Fibroblast of skin of left biceps (primary cell): Measurements from ENCODE around the gene HHIPL1.

Source experiments
- DNase-seq, 2 experiments: peaks; one replicate each; pipeline ENCODE4 v3.0.0-alpha.2; 2013; ENCODE audit warnings: low read depth in 2 of 2

The HHIPL1 gene

DNA sequence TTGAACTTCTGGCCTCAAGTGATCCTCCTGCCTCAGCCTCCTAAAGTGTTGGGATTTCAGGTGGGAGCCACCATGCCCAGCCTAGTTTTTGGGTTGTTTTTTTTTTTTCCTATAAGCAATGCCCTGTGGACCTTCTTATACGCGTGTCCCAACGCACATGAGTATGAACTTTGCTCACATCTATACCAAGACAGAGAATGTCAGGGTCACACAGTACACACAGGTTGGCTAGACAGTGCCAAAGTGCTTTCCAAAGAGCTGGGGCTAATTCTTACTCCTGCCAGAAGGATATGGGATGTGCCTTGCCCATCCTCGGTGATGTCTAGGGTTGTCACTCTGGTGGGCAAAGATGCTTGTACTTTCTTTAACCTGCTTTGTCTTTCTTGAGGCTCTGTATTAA lies 33.3 kb upstream of the HHIPL1 start:
- DNase-seq = no peak

DNA sequence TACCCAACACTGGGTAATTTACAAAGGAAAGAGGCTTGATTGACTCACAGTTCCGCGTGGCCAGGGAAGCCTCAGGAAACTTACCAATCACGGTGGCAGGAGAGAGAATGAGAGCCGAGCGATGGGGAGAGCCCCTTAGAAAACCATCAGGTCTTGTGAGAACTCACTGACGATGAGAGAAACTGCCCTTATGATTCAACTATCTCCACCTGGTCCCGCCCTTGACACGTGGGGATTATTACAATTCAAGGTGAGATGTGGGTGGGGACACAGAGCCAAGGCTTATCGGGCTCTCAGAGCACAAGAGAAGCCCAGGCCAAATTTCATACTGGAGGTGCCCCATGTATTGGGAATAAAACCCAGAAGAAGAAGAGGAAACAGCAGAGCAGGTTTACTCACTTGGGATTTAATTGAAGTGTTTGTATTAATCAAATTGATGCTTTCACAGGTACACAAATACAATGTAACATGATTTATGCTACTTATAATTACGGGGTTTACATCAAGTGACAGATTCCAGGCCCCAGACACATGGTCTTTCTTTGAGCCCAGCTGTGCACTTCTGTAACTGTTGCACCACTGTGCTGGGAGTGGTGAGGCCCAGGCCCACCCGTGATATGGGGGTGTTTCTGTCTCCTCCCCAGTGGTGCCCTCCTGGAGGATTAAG lies 32.7 kb upstream of the HHIPL1 start:
- no peak for DNase-seq

DNA sequence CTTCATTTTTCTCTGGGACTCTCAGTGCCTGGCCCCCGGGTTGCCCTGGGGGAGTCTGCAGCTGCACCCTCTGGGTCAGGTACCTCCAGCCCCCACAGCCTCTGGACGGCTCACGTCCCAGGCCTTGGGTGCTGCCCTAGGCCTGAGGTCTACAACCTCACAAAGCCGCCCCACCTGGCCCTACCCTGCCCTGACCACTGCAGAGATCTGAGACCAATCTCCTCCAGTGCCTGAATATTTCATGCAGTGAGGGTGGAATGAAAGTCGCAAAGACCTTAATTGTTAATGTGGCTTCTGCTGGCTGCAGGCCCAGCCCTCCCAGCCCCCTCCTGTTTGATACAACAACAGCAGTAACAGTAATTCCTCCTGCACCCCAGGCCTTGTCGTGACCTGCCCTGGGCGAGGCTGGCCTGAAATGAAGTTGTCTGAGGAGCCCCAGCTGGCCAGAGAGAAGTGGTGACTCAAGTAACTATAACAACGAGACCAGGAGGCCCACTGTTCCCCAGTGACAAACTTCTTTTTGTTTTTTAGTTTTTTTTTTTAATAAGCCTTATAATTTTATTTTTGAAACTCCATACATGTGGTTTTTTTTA lies 32.1 kb upstream of the HHIPL1 start:
- no peak for DNase-seq

GRCh38 chr14:99615497-99616157 lies 29.3 kb upstream of the HHIPL1 start:
- no peak for DNase-seq

DNA sequence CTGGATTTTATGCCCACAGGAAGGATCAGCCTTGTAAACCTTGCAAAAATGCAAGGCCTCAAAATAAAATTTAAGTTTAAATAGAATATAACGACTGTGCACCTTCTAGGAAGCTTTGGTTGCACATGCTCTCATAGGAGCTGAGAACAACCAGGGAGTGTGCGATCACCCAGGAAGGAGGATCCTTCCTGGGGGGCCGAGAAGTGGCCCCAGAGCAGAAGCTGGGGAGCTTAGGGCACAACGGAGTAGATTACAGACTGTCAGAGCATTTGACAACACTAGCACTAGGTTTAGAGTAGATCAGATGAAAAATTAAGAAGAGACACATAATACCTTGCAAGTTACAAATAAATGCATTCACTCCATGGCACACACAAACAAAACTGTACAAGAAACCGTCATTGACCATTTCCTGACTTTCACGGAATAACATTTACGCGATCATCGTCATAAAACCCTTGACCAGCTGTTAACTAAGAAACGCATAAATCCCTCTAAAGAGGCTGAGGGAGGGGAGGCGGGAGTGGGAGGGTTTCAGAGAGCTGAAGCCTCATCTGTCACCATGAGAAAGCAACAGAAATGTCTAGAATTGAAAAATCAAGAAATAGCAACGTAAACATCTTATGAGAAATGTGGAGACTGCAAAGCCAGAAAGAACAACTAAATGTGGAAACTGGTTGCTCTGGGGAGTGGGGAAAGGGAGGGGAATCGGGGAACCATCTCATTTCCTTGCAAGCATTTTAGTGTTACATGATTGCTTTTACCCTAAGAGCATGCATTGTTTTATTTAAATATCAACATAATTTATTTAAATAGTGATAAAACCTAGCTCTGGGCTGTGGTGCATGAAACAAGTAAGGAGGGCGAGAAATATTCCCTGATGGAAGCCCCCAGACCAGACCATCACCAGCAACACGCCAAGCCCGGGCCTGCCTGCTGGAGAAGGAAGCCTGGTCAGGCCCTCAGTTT lies 27.8 kb upstream of the HHIPL1 start:
- DNase-seq = no peak

DNA sequence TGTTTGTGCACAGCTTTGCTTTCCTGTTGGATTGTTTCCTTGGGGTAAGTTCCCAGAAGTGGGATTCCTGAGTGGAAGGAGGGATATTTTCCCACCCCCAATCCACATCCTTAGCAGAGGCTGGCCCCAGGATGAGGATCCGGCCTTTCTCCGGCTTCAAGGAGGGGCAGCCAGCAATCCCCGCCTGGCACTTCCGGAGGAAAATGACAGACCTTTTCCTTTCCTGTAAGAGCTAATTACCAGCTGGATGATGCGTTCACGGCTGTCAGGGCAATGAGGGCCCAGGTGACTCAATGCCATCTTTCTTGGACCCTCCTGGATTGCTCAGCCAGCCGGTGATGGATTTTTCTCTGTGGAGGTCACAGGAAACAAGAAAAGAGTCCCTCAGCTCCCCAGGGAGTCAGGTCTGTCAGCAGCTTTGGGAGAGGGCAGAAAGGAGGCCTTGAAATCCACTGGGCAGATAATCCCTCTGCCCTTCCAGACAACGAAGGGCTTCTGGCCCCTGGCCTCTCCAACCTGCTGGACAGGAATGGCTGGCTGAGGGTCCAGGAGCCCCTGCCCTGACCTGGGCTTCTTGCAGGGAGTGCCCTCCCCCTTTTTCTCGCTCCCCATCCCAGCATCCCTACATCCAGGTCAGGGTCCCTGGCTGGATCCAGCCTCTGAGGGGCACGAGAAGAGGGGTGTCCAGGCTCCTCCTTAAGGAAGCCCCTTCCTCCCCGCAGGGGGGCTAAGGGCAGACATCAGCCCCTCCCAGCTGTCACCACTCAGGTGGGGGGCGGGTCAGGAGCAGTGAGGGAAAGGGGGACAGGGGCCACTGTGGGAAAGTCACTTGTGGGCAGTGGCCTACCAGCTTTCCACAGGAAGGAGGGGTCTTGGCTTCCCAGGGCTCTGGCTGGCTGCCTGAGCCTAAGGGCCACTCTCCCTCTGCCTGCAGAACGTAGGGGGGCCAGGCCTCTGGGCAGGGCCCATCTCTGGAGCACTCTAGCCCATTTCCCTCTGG lies 24.8 kb upstream of the HHIPL1 start:
- DNase-seq = no peak

- no peak for DNase-seq
These were observed 23.0 kb upstream of the HHIPL1 start for GRCh38 chr14:99621948-99622347.

DNA sequence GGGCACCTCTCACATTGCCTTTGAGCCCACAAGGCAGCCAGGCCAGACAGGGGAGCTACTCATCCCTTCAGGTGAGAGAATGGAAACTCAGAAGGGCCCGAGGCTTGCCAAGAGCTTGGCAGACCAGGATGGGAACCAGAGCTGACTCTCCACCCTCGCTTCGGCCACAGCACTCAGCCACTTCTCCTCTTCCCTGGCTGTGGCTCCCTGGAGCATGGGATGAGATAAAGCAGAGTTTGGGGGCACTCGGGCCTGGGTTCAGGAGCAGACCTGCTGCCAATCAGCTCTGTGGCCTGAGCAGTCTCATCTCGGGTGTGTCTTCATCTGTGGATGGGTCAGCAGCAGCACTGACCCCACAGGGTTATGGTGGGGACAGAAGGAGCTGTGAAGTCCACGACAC lies 20.9 kb upstream of the HHIPL1 start:
- no peak for DNase-seq

GRCh38 chr14:99624971-99625370 lies 20.0 kb upstream of the HHIPL1 start:
- no peak for DNase-seq

GRCh38 chr14:99625476-99625875 lies 19.5 kb upstream of the HHIPL1 start:
- no peak for DNase-seq

DNA sequence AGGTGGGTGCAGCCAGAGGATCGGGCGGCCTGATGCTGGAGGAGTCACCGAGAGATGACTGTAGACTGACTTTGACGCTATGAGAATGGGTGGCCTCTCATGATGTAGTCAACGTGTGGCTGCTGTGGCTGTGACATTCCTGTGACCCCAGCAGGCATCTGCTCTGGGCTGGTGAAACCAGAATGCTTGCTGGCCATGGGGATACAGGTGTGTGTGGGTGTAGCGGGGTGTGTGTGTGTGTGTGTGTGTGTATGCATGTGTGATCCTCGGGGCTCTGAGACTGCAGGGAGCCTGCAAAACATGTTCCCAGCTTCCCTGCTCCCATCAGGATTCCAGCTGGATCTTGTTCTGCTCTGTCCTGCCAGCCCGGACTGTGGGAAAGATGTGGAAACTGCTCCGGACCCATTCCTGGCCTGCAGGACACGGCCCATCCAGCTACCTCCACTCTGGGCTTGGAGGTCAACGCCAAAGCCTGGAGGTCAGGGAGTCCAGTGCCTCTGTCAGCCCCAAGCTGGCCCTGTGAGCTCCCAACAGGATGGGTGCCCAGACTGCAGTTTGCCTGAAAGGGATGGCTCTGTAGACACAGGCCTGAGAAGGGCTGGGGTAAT lies 18.8 kb upstream of the HHIPL1 start:
- no peak for DNase-seq

DNA sequence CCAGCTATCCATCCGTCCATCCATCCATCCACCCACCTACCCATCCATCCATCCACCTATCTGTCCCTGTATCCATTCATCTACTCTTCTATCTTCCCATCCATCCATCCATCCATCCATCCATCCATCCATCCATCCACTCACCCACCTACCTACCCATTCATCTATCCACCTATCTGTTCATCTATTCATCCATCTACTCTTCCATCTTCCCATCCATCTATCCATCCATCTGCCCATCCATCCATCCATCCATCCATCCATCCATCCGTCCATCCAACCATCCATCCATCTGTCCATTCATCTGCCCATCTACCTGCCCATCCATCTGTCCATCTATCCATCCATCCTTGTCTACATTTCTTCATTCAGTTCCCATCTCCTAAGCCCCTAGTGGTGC lies 17.8 kb upstream of the HHIPL1 start:
- DNase-seq = no peak

GRCh38 chr14:99627510-99628381 lies 17.2 kb upstream of the HHIPL1 start:
- no peak for DNase-seq

- DNase-seq = no peak
These were observed 15.9 kb upstream of the HHIPL1 start for GRCh38 chr14:99628887-99629618.

GRCh38 chr14:99630202-99630601 lies 14.7 kb upstream of the HHIPL1 start:
- DNase-seq = no peak

- DNase-seq = no peak
These were observed 12.4 kb upstream of the HHIPL1 start for GRCh38 chr14:99632410-99633035.

DNA sequence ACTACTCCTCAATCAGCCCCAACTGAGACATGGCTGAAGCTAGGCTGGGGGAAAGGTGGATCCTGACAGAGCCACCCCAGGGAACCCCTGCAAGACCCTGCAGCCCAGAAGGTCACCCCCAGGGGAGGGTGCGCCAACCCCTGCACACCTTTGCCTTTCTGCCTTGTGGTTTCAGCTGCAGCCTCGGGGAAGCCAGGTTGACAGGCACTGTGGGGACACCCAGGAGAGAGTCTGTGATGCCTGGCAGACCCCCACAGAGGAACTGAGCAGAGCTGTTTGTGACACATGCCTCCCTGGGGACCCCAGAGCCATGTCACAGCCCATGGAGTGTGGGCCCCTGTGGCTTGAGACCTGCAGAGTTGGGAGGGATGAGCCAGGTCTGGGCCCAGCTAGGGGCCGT lies 11.8 kb upstream of the HHIPL1 start:
- DNase-seq = no peak

DNA sequence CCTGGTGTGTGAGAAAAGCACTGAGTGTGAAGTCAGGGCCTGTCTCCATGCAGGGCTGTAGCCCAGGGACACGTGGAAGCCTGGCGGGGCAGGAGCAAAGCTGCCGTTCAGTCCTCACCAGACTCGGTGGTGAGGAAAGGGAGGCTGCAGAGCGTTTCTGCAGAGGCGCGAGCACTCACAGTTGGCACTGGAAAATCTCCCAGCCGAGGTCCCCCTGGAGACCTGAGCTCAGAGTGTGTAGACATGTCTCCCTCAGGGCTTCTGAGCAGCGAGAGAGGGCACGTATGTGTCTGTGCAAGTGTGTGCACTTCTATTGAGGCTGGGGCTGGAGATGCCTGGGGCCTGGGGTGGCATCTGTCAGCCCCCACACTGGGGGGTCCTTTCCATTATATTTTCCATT lies 11.0 kb upstream of the HHIPL1 start:
- DNase-seq = no peak
